ENCODE results near the gene NEK6.

Gene NEK6

GRCh38 chr9:124363326-124364096, 105.8 kb downstream of the NEK6 start:
- TF ChIP-seq, protein P1, sequence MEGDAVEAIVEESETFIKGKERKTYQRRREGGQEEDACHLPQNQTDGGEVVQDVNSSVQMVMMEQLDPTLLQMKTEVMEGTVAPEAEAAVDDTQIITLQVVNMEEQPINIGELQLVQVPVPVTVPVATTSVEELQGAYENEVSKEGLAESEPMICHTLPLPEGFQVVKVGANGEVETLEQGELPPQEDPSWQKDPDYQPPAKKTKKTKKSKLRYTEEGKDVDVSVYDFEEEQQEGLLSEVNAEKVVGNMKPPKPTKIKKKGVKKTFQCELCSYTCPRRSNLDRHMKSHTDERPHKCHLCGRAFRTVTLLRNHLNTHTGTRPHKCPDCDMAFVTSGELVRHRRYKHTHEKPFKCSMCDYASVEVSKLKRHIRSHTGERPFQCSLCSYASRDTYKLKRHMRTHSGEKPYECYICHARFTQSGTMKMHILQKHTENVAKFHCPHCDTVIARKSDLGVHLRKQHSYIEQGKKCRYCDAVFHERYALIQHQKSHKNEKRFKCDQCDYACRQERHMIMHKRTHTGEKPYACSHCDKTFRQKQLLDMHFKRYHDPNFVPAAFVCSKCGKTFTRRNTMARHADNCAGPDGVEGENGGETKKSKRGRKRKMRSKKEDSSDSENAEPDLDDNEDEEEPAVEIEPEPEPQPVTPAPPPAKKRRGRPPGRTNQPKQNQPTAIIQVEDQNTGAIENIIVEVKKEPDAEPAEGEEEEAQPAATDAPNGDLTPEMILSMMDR (IDR thresholded peaks at IDR 0.05; ENCODE audit: insufficient read depth, low read depth, low read length, missing control alignments) = no peak
- no peak overlapping the region for H3K4me3 ChIP-seq (ENCODE audit: low read depth, low read length)
- DNase-seq (ENCODE audit: low read depth) = no peak

GRCh38 chr9:124364141-124364540, 106.4 kb downstream of the NEK6 start:
- DNase-seq (ENCODE audit: low read depth) = no peak
- TF ChIP-seq, protein P1 (IDR thresholded peaks at IDR 0.05; ENCODE audit: insufficient read depth, low read depth, low read length, missing control alignments) = no peak
- H3K4me3 ChIP-seq (ENCODE audit: low read depth, low read length) = no peak overlapping the region

DNA sequence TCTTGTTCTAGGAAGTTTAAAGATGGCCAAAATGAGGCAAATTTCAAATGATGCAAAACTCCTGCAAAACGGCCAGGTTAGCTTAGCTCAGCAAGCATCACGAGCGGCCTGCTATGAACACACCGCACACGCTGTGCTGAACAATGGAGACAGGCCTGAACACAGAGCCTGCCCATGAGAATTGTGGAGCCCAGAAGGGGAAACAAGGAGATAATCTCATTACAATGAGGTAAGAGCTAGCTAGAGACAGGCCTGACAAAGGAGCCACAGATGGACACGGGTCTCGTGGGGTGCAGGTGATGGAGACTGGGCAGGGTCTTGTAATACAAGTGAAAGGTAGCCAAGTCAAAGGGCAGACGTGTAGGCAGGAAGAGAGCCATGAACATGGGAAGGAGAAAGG, 107.3 kb downstream of the NEK6 start:
- DNase-seq (ENCODE audit: low read depth) = no peak
- TF ChIP-seq, protein P1 (IDR thresholded peaks at IDR 0.05; ENCODE audit: insufficient read depth, low read depth, low read length, missing control alignments) = no peak
- H3K4me3 ChIP-seq (ENCODE audit: low read depth, low read length) = no peak overlapping the region

GRCh38 chr9:124366476-124367220, 108.9 kb downstream of the NEK6 start:
- no peak for DNase-seq (ENCODE audit: low read depth)
- TF ChIP-seq, protein P1 (IDR thresholded peaks at IDR 0.05; ENCODE audit: insufficient read depth, low read depth, low read length, missing control alignments) = no peak
- H3K4me3 ChIP-seq (ENCODE audit: low read depth, low read length) = no peak overlapping the region

DNA sequence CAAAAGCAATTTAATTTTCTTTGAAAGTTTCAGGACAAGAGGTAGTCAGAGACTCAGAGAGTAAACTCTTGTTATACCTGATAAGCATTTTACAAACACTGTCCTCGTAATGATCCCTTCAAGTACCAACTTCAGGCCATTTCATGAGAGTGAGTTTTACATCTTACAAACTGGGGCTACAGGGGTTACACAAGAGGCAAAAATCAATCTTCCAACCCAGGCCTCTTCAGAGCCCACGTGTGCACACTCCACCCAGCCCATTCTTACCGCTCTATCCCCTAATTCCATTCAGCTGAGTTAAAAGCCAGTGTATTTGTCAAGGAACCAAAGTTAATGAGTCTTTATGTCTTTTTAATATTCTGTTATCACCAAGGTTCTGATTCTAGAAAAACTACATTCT, 110.9 kb downstream of the NEK6 start:
- no peak for DNase-seq (ENCODE audit: low read depth)
- H3K4me3 ChIP-seq (ENCODE audit: low read depth, low read length) = no peak overlapping the region
- TF ChIP-seq, protein P1 (IDR thresholded peaks at IDR 0.05; ENCODE audit: insufficient read depth, low read depth, low read length, missing control alignments) = no peak

DNA sequence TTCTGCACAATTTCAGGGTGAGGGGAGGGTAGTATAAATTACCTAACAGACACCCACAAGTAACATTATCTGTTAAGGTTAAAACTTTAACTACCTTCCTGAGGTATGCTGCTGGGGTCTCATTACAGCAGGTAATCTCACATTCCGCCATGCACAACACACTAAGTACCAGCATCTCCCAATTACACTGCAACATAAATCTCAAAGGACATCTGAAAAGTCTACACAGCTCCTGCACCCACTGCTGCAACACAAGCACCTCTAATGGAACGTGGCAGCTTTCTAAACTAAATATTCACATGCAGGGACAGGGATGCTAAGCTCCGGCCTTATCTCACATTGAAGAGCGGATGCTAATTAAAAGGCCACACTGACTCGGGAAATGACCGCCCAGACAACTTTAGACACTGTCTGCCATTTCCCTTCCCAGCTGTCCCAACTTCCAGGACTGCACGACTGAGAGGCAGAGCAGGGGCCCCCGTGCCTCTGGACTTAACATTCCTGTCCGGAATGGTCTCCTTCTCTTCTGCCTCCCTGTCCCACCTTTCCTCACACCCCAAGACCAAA, 111.6 kb downstream of the NEK6 start:
- TF ChIP-seq, protein P1 (IDR thresholded peaks at IDR 0.05; ENCODE audit: insufficient read depth, low read depth, low read length, missing control alignments) = no peak
- no peak for DNase-seq (ENCODE audit: low read depth)

More for the DNA sequence above, 111.6 kb downstream of the NEK6 start:
- no peak overlapping the region for H3K4me3 ChIP-seq (ENCODE audit: low read depth, low read length)

Data from GM12865 (cell line).